ENCODE results near the gene KCNJ16. TPM values are rescaled to one million over a fixed set of nuclear protein-coding genes. Genes with fewer than 3 reads are reported as not detected.
A peak's percentile ranks its signal among the peaks of the same experiment; 100 is the strongest.

The KCNJ16 gene
- total RNA-seq, 1 experiment from 2014 or later = 9.3 TPM

DNA sequence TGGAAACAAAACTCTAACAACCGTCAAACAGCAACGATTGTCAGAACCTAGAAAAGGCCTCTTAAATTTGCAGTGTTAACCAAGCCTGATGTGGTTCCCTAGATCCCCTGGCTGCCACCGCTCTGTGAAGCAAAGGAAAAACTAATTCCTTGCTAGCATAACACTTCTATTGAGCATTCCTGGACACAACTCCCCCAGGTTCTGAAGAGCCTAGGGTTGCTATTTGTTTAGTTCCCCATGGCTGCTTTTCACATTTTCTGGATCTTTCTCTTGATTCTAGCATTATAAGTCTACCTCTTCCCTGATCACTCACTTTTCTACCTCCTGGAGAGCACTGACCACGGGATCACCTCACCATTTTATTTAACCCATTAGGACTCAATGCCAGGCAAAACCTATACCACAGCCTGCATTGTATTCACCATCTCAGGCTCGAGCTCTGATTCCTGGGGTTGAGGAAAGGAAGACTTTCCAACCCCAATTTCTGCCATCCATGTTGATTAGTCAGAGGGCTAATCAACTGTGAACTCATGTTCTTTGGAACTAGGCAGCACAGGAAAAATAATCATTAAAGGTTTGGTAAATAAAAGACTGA is 692 bp upstream of the KCNJ16 start:
- Mint-ChIP-seq H3K4me3 (ENCODE audit: unreplicated experiment) (peak overlapping the region; percentile 38), H3K27ac (ENCODE audit: unreplicated experiment) (peak overlapping the region; percentile 78), H3K27me3 (ENCODE audit: insufficient read depth, unreplicated experiment) (no peaks in the 10 kb centered on the region), H3K4me1 (ENCODE audit: low read depth, unreplicated experiment) (peaks cover 38% of the 10 kb centered on the region), H3K9me3 (ENCODE audit: unreplicated experiment) (no peaks in the 10 kb centered on the region), H3K36me3 (ENCODE audit: insufficient read depth, unreplicated experiment) (peaks cover 6% of the 10 kb centered on the region)
- POLR2A ChIA-PET = no interaction called here
- H3K4me3 ChIP-seq (ENCODE audit: low read depth, low read length) = no peak overlapping the region
- TF ChIP-seq CTCF (IDR thresholded peaks at IDR 0.05; ENCODE audit: insufficient read depth in 1 of 2, low read depth in 1 of 2, low read length in 1 of 2, severe bottlenecking in 1 of 2, unreplicated experiment in 1 of 2) = no peak
- intact Hi-C loops (cut with micrococcal nuclease; ENCODE audit: unreplicated experiment) = loop anchor here (10.0 kb wide), 2 partner anchors 170 to 310 kb away; no protein-coding TSS in a partner anchor
- TSS peak; percentile 93 for BruUV-seq (replicated peaks)
- no peak for DNase-seq
- no peaks in the 10 kb centered on the region for H3K9me3 ChIP-seq
- CTCF ChIA-PET = interaction anchor here (1.2 kb wide), 1 partner anchor 11 kb away, joined by 5 read pairs; no protein-coding TSS in a partner anchor
- H3K27me3 ChIP-seq (replicated peaks; ENCODE audit: control insufficient read depth, insufficient read depth, low read length) = no peaks in the 10 kb centered on the region
- H3K36me3 ChIP-seq (ENCODE audit: control insufficient read depth, insufficient read depth, low read length) = no peaks in the 10 kb centered on the region
- H3K4me1 ChIP-seq = peaks cover 40% of the 10 kb centered on the region

- Mint-ChIP-seq H3K36me3 (ENCODE audit: insufficient read depth, unreplicated experiment) (peaks cover 6% of the 10 kb centered on the region), H3K4me1 (ENCODE audit: low read depth, unreplicated experiment) (peaks cover 31% of the 10 kb centered on the region), H3K27me3 (ENCODE audit: insufficient read depth, unreplicated experiment) (no peaks in the 10 kb centered on the region), H3K27ac (ENCODE audit: unreplicated experiment) (peak overlapping the region; percentile 43), H3K9me3 (ENCODE audit: unreplicated experiment) (no peaks in the 10 kb centered on the region), H3K4me3 (ENCODE audit: unreplicated experiment) (peak overlapping the region; percentile 63)
- intact Hi-C loops (cut with micrococcal nuclease; ENCODE audit: unreplicated experiment) = loop anchor here (10.0 kb wide), 2 partner anchors 171 to 311 kb away; no protein-coding TSS in a partner anchor
- no TSS peak for BruUV-seq (replicated peaks)
- H3K9me3 ChIP-seq = no peaks in the 10 kb centered on the region
- no peaks in the 10 kb centered on the region for H3K36me3 ChIP-seq (ENCODE audit: control insufficient read depth, insufficient read depth, low read length)
- ChIA-PET POLR2A (no interaction called here), CTCF (no interaction called here)
- DNase-seq = no peak
- no peak for TF ChIP-seq CTCF (IDR thresholded peaks at IDR 0.05; ENCODE audit: insufficient read depth in 1 of 2, low read depth in 1 of 2, low read length in 1 of 2, severe bottlenecking in 1 of 2, unreplicated experiment in 1 of 2)
- peaks cover 40% of the 10 kb centered on the region for H3K4me1 ChIP-seq
- H3K4me3 ChIP-seq (ENCODE audit: low read depth, low read length) = no peak overlapping the region
- no peaks in the 10 kb centered on the region for H3K27me3 ChIP-seq (replicated peaks; ENCODE audit: control insufficient read depth, insufficient read depth, low read length)
Measured at GRCh38 chr17:70076189-70076588, 1.2 kb downstream of the KCNJ16 start.

GRCh38 chr17:70076831-70077230 is 1.8 kb downstream of the KCNJ16 start:
- peak overlapping the region; percentile 14 for H3K4me3 Mint-ChIP-seq (ENCODE audit: unreplicated experiment)
- Histone ChIP-seq H3K9me3 (no peaks in the 10 kb centered on the region), H3K4me3 (ENCODE audit: low read depth, low read length) (no peak overlapping the region), H3K27me3 (replicated peaks; ENCODE audit: control insufficient read depth, insufficient read depth, low read length) (no peaks in the 10 kb centered on the region), H3K36me3 (ENCODE audit: control insufficient read depth, insufficient read depth, low read length) (no peaks in the 10 kb centered on the region), H3K4me1 (peaks cover 40% of the 10 kb centered on the region)
- intact Hi-C loops (cut with micrococcal nuclease; ENCODE audit: unreplicated experiment) = loop anchor here (10.0 kb wide), 2 partner anchors 172 to 312 kb away; no protein-coding TSS in a partner anchor
- no peaks in the 10 kb centered on the region for H3K9me3 Mint-ChIP-seq (ENCODE audit: unreplicated experiment)
- H3K36me3 Mint-ChIP-seq (ENCODE audit: insufficient read depth, unreplicated experiment) = peaks cover 6% of the 10 kb centered on the region
- POLR2A ChIA-PET = no interaction called here
- peaks cover 31% of the 10 kb centered on the region for H3K4me1 Mint-ChIP-seq (ENCODE audit: low read depth, unreplicated experiment)
- no peaks in the 10 kb centered on the region for H3K27me3 Mint-ChIP-seq (ENCODE audit: insufficient read depth, unreplicated experiment)
- CTCF ChIA-PET = no interaction called here
- no TSS peak for BruUV-seq (replicated peaks)
- DNase-seq = no peak
- H3K27ac Mint-ChIP-seq (ENCODE audit: unreplicated experiment) = no peak overlapping the region
- TF ChIP-seq CTCF (IDR thresholded peaks at IDR 0.05; ENCODE audit: insufficient read depth in 1 of 2, low read depth in 1 of 2, low read length in 1 of 2, severe bottlenecking in 1 of 2, unreplicated experiment in 1 of 2) = no peak
